CD4-positive, alpha-beta T cell (primary cell): ENCODE data around the gene RPL18. TPM values are rescaled to one million over a fixed set of nuclear protein-coding genes. Genes with fewer than 3 reads are reported as not detected.
"Not testable (repeated sequence)": the region's sequence is repeated elsewhere in the genome, so short reads cannot be mapped to it uniquely, and the experiment has no call there.

Source experiments
- ATAC-seq: fragments of 200-7000 bp; cut with Tn5 transposase; one replicate; pipeline ENCODE4 v1.10.0; 2022; ENCODE audit warnings: mild to moderate bottlenecking; ENCODE audit not compliant: poor library complexity
- CTCF ChIA-PET: fragments of 350-600 bp; sonication (Branson Sonifier 250); formaldehyde crosslinking; loops from one replicate; lab custom pipeline; 2021; ENCODE audit warnings: antibody characterized with exemption, inconsistent platforms; lab: Charles Lee
- POLR2A ChIA-PET: fragments of 350-600 bp; sonication (Branson Sonifier 250); formaldehyde crosslinking; loops from one replicate; lab custom pipeline; 2021; ENCODE audit warnings: antibody characterized with exemption, inconsistent platforms; lab: Charles Lee
- DNase-seq, 14 experiments: peaks; one replicate each; pipeline ENCODE4 v3.0.0-alpha.2; 2013 to 2020; ENCODE audit warnings: mixed read lengths in 2 of 14
- H3K27ac ChIP-seq, 2 donors: one replicate each; pipeline versions ENCODE4 v1.5.1 to v1.7.0; 2013; ENCODE audit warnings: low read length in 2 of 2, low read depth in 1 of 2, mild to moderate bottlenecking in 1 of 2
- H3K27me3 ChIP-seq, 2 experiments: 1 replicate in 1 of 2; 2 replicates in 1 of 2; pipeline versions ENCODE4 v1.6.1 to v1.7.0; 2013; ENCODE audit warnings: low read length in 2 of 2, control low read depth in 1 of 2, mild to moderate bottlenecking in 1 of 2, moderate library complexity in 1 of 2; ENCODE audit not compliant: insufficient read depth in 2 of 2, control insufficient read depth in 1 of 2
- H3K36me3 ChIP-seq: one replicate; pipeline ENCODE4 v1.6.1; 2013; ENCODE audit warnings: low read length, control low read depth; ENCODE audit not compliant: insufficient read depth
- H3K4me1 ChIP-seq: one replicate; pipeline ENCODE4 v1.6.1; 2013; ENCODE audit warnings: low read length, control low read depth; ENCODE audit not compliant: insufficient read depth
- H3K4me3 ChIP-seq: one replicate; pipeline ENCODE4 v1.5.1; 2013; ENCODE audit warnings: mild to moderate bottlenecking, low read length, moderate library complexity
- H3K9me3 ChIP-seq, 2 experiments: 1 replicate in 1 of 2; 2 replicates in 1 of 2; pipeline versions ENCODE4 v1.6.1 to v1.7.0; 2013; ENCODE audit warnings: low read length in 2 of 2, mild to moderate bottlenecking in 2 of 2, control low read depth in 1 of 2, moderate library complexity in 1 of 2; ENCODE audit not compliant: control insufficient read depth in 1 of 2, insufficient read depth in 1 of 2
- H3K27ac Mint-ChIP-seq: one replicate; pipeline ENCODE4 v1.8.0; 2020; ENCODE audit warnings: mixed read lengths
- H3K27me3 Mint-ChIP-seq: one replicate; pipeline ENCODE4 v1.8.0; 2021; ENCODE audit warnings: mixed read lengths
- H3K36me3 Mint-ChIP-seq: one replicate; pipeline ENCODE4 v1.8.0; 2021; ENCODE audit warnings: low read depth, mixed read lengths
- H3K4me1 Mint-ChIP-seq: one replicate; pipeline ENCODE4 v1.8.0; 2021; ENCODE audit warnings: low read depth, mixed read lengths
- H3K4me3 Mint-ChIP-seq: one replicate; pipeline ENCODE4 v1.8.0; 2020; ENCODE audit warnings: mild to moderate bottlenecking, mixed read lengths
- H3K9me3 Mint-ChIP-seq: one replicate; pipeline ENCODE4 v1.8.0; 2020; ENCODE audit warnings: mixed read lengths
- intact Hi-C, 2 experiments: fragments of 100-400 bp; cut with DNase I in 1 of 2; cut with micrococcal nuclease in 1 of 2; formaldehyde crosslinking; loops; one replicate each; pipeline versions ENCODE4 v1.15.1 to v1.9.0; 2023 to 2025; cut with DNase I, micrococcal nuclease
- total RNA-seq, 174 experiments: library from RNA in 2 of 174; stranded (reverse) in 2 of 174; gene quantifications; one replicate each; pipeline ENCODE4 v1.2.3 and lab custom pipeline; 2021 to 2026
- TF ChIP-seq, protein P1 (sequence below): fragments of 200-600 bp; IDR thresholded peaks from one replicate; pipeline ENCODE4 v1.8.0; 2022; ENCODE audit warnings: antibody characterized with exemption, mild to moderate bottlenecking

Gene RPL18
- total RNA-seq, 2 experiments from 2014 or later: 2,820 to 2,913 TPM

DNA sequence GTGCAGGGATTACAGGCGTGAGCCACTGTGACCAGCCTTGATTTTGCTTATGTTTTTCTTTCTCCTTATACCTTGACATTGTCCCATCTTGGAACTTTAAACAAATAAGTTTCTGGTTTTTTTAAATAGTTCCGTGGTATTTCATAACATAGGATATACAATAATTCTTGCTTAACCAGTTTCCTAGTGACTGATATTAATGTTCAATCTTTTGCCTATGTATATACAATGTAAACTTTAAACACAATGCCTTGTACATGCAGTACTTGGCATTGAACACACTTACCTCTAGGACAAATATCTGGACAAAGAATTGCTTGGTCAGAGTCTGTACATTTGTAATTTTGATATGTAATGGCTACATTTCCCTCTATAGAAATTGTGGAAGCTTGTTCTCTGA lies 36.8 kb downstream of the RPL18 start:
- no peak for ATAC-seq
- Histone ChIP-seq H3K36me3 (no peaks in the 10 kb centered on the region), H3K27ac (no peak overlapping the region), H3K4me3 (no peak overlapping the region), H3K9me3 (no peaks in the 10 kb centered on the region), H3K27me3 (no peaks in the 10 kb centered on the region), H3K4me1 (peaks cover 6% of the 10 kb centered on the region)
- no peak for DNase-seq
- Mint-ChIP-seq H3K27me3 (peaks cover 5% of the 10 kb centered on the region), H3K36me3 (no peaks in the 10 kb centered on the region), H3K27ac (no peak overlapping the region), H3K4me3 (no peak overlapping the region), H3K4me1 (peaks cover 5% of the 10 kb centered on the region), H3K9me3 (no peaks in the 10 kb centered on the region)
- ChIA-PET CTCF (no interaction called here), POLR2A (no interaction called here)
- TF ChIP-seq, protein P1, sequence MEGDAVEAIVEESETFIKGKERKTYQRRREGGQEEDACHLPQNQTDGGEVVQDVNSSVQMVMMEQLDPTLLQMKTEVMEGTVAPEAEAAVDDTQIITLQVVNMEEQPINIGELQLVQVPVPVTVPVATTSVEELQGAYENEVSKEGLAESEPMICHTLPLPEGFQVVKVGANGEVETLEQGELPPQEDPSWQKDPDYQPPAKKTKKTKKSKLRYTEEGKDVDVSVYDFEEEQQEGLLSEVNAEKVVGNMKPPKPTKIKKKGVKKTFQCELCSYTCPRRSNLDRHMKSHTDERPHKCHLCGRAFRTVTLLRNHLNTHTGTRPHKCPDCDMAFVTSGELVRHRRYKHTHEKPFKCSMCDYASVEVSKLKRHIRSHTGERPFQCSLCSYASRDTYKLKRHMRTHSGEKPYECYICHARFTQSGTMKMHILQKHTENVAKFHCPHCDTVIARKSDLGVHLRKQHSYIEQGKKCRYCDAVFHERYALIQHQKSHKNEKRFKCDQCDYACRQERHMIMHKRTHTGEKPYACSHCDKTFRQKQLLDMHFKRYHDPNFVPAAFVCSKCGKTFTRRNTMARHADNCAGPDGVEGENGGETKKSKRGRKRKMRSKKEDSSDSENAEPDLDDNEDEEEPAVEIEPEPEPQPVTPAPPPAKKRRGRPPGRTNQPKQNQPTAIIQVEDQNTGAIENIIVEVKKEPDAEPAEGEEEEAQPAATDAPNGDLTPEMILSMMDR: no peak
- intact Hi-C loops: loop anchor here (5.0 to 10.0 kb wide), 3 partner anchors 190 to 317 kb away; partner anchors contain the start of genes GRIN2D (in 1 of the 2) and KDELR1 (in 1 of the 2)

DNA sequence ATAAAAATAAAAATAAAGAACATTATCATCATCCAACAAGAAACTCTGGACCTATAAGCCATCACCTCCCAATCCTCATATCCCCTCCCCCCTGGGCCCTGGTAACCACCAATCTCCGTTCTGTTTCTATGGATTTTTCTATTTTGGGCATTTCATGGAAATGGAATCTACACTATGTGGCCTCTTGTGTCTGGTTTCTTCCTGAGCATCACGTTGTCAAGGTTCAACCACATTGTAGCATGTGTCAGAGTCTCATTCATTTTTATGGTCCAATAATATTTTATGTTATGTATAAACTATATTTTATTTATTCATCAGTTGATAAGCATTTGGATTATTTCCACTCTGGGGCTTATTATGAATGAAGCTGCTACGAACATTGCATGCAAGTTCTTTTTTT lies 40.1 kb downstream of the RPL18 start:
- Histone ChIP-seq H3K9me3 (no peaks in the 10 kb centered on the region), H3K27ac (no peak overlapping the region), H3K4me3 (no peak overlapping the region), H3K36me3 (no peaks in the 10 kb centered on the region), H3K27me3 (no peaks in the 10 kb centered on the region), H3K4me1 (peaks cover 5% of the 10 kb centered on the region)
- intact Hi-C loops: no loop called here
- Mint-ChIP-seq H3K36me3 (no peaks in the 10 kb centered on the region), H3K27ac (no peak overlapping the region), H3K9me3 (no peaks in the 10 kb centered on the region), H3K27me3 (no peaks in the 10 kb centered on the region), H3K4me1 (no peaks in the 10 kb centered on the region), H3K4me3 (no peak overlapping the region)
- no peak for ATAC-seq
- TF ChIP-seq, protein P1: no peak
- no peak for DNase-seq
- ChIA-PET CTCF (no interaction called here), POLR2A (no interaction called here)

DNA sequence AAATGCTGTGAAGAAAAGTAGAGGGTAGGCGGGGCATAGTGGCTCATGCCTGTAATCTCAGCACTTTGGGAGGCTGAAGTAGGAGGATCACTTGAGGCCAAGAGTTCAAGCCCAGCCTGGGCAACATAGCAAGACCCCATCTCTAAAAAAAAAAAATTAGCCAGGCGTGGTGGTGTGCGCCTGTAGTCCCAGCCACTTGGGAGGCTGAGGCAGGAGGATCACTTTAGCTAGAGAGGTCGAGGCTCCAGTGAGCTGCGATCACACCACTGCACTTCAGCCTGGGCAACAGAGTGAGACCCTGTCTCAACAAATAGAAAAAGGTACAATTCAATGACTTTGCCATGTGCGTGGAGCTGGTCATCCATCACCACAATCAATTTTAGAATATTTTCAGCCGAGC lies 41.1 kb downstream of the RPL18 start:
- POLR2A ChIA-PET, H3K27ac Mint-ChIP-seq, H3K4me3 Mint-ChIP-seq, H3K36me3 Mint-ChIP-seq, H3K27ac ChIP-seq, H3K27me3 Mint-ChIP-seq, intact Hi-C loops, H3K4me3 ChIP-seq, H3K36me3 ChIP-seq, ATAC-seq, H3K27me3 ChIP-seq, H3K4me1 Mint-ChIP-seq, DNase-seq, H3K9me3 ChIP-seq, H3K9me3 Mint-ChIP-seq, H3K4me1 ChIP-seq, CTCF ChIA-PET: not testable (repeated sequence)

DNA sequence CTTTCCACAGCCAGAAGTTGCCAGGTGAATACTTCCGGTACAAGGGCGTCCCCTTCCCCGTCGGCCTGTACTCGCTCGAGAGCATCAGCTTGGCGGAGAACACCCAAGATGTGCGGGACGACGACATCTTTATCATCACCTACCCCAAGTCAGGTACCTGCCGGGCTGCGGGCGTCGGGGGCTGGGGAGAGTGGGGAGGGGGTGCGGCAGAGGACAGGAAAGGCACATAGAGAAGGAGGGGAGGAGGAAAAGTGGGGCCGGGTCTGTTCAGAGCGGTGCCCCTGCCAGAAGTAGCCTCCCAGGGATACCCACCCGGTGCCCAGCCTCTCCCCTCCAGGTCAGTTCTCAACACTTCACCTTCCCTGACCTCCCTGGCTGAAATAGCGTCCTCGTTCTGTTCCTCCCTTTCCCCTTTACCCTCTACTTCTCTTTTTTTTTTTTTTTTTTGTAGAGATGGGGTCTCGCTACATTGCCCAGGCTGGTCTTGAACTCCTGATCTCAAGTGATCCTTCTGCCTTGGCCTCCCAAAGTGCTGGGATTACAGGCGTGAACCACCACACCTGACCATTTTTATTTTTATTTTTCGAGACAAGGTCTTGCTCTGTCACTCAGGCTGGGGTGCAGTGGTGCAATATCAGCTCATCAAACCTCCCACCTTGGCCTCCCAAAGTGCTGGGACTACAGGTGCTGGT lies 42.9 kb downstream of the RPL18 start:
- TF ChIP-seq, protein P1: no peak
- no peaks in the 10 kb centered on the region for H3K36me3 ChIP-seq
- intact Hi-C loops: no loop called here
- no peaks in the 10 kb centered on the region for H3K4me1 Mint-ChIP-seq
- no peaks in the 10 kb centered on the region for H3K27me3 ChIP-seq
- H3K27me3 Mint-ChIP-seq: no peaks in the 10 kb centered on the region
- H3K27ac Mint-ChIP-seq: no peak overlapping the region
- DNase-seq (no peak), ATAC-seq (no peak)
- H3K4me3 Mint-ChIP-seq: no peak overlapping the region
- H3K27ac ChIP-seq: no peak overlapping the region
- peaks cover 4% of the 10 kb centered on the region for H3K4me1 ChIP-seq
- no peaks in the 10 kb centered on the region for H3K9me3 Mint-ChIP-seq
- CTCF ChIA-PET: no interaction called here
- H3K4me3 ChIP-seq: no peak overlapping the region
- H3K36me3 Mint-ChIP-seq: no peaks in the 10 kb centered on the region
- POLR2A ChIA-PET: no interaction called here
- no peaks in the 10 kb centered on the region for H3K9me3 ChIP-seq
